ENCODE measurements around the gene CITED2.
"Not testable (repeated sequence)": the region's sequence is repeated elsewhere in the genome, so short reads cannot be mapped to it uniquely, and the experiment has no call there.

The CITED2 gene

GRCh38 chr6:139374357-139375225 lies at the start of gene CITED2:
CITED2 (minus strand) TSS chr6:139374648; CDS start chr6:139373944, 704 bp downstream.
- DNase-seq, result no peak

- no peak for DNase-seq
Measured at GRCh38 chr6:139423037-139423703, 48.7 kb upstream of the CITED2 start.

GRCh38 chr6:139422105-139423036 lies 47.9 kb upstream of the CITED2 start:
- DNase-seq, result no peak

GRCh38 chr6:139418481-139419132 lies 44.2 kb upstream of the CITED2 start:
- no peak for DNase-seq

- no peak for DNase-seq
Measured at GRCh38 chr6:139416146-139416545, 41.7 kb upstream of the CITED2 start.

- no peak for DNase-seq
Measured at GRCh38 chr6:139415365-139415764, 40.9 kb upstream of the CITED2 start.

- DNase-seq, result not testable (repeated sequence)
Measured at GRCh38 chr6:139412103-139412502, 37.7 kb upstream of the CITED2 start.

- DNase-seq, result no peak
Measured at GRCh38 chr6:139409026-139409425, 34.6 kb upstream of the CITED2 start.

GRCh38 chr6:139407718-139408222 lies 33.3 kb upstream of the CITED2 start:
- no peak for DNase-seq

GRCh38 chr6:139406577-139407343 lies 32.3 kb upstream of the CITED2 start:
- no peak for DNase-seq

- DNase-seq, result no peak
Measured at GRCh38 chr6:139402876-139403386, 28.5 kb upstream of the CITED2 start.

GRCh38 chr6:139398658-139399057 lies 24.2 kb upstream of the CITED2 start:
- DNase-seq, result no peak

- DNase-seq, result no peak
Measured at GRCh38 chr6:139395891-139396301, 21.4 kb upstream of the CITED2 start.

- DNase-seq, result no peak
Measured at GRCh38 chr6:139395371-139395770, 20.9 kb upstream of the CITED2 start.

- no peak for DNase-seq
Measured at GRCh38 chr6:139394027-139394649, 19.7 kb upstream of the CITED2 start.

GRCh38 chr6:139392794-139393193 lies 18.3 kb upstream of the CITED2 start:
- no peak for DNase-seq

GRCh38 chr6:139391709-139392108 lies 17.3 kb upstream of the CITED2 start:
- no peak for DNase-seq

GRCh38 chr6:139390447-139390846 lies 16.0 kb upstream of the CITED2 start:
- no peak for DNase-seq

GRCh38 chr6:139388384-139388783 lies 13.9 kb upstream of the CITED2 start:
- DNase-seq, result no peak

GRCh38 chr6:139386404-139386803 lies 12.0 kb upstream of the CITED2 start:
- no peak for DNase-seq
